ENCODE measurements around the gene TRPM1.

Gene TRPM1

DNA sequence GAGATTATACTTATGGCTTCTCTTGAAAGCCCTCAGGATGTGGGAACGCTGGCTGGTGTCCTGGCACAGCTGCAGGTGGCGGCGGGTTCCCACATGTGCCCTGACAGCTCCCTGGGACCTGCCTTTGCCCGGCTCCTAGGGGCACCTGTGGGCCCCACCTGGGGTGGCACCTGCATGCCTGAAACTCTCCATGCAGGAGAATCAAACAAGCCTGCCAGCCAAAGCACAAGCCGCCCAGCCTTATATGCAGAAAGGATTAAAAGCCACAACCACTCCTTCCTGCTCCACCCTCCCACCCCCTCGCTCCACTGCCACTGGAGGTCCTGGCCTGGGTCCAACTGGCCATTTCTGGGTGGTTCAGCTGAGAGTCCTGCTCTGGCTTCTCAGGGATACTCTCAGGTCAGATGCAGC lies 18.1 kb downstream of the TRPM1 start:
- no peaks in the 10 kb centered on the region for H3K36me3 Mint-ChIP-seq
- no peak for DNase-seq (ENCODE audit: low spot score in 2 of 2)
- no peak overlapping the region for H3K4me3 Mint-ChIP-seq
- no peak for ATAC-seq (ENCODE audit: low read depth)
- no peaks in the 10 kb centered on the region for H3K27me3 Mint-ChIP-seq
- H3K27ac Mint-ChIP-seq, result no peak overlapping the region
- no peaks in the 10 kb centered on the region for H3K9me3 Mint-ChIP-seq
- peaks cover 24% of the 10 kb centered on the region for H3K4me1 Mint-ChIP-seq

DNA sequence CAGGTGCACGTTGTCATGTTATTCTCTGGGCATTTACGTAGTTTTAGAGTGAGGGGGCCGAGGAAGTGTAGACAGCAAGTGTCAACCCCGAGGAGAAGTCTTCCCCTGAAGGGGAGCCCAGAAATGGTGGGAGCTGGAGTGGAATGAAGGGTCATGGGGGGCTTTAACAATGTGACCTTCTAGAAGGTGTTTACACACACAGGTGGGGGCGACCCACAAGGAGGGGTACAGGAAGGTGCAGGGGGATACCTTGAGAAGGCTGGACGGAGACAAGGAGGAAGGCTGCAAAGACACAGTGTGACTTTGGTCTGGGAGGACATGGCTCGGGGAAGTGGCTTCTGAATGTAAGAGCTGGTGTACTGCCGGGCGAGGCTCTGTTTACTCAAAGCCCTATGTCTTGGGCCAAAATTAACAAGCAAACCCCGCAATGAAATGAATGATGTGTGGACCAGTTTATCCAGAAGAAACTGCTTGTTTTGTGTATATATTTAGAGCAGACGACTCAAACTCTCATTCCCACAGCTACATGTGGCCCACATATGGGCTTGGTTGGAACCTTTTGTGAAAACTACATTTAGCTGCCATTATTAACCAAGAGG lies 18.7 kb downstream of the TRPM1 start:
- Mint-ChIP-seq H3K27me3 (no peaks in the 10 kb centered on the region), H3K36me3 (no peaks in the 10 kb centered on the region), H3K9me3 (no peaks in the 10 kb centered on the region), H3K27ac (no peak overlapping the region), H3K4me3 (no peak overlapping the region), H3K4me1 (peaks cover 24% of the 10 kb centered on the region)
- ATAC-seq (ENCODE audit: low read depth), result no peak
- DNase-seq (ENCODE audit: low spot score in 2 of 2), result no peak

DNA sequence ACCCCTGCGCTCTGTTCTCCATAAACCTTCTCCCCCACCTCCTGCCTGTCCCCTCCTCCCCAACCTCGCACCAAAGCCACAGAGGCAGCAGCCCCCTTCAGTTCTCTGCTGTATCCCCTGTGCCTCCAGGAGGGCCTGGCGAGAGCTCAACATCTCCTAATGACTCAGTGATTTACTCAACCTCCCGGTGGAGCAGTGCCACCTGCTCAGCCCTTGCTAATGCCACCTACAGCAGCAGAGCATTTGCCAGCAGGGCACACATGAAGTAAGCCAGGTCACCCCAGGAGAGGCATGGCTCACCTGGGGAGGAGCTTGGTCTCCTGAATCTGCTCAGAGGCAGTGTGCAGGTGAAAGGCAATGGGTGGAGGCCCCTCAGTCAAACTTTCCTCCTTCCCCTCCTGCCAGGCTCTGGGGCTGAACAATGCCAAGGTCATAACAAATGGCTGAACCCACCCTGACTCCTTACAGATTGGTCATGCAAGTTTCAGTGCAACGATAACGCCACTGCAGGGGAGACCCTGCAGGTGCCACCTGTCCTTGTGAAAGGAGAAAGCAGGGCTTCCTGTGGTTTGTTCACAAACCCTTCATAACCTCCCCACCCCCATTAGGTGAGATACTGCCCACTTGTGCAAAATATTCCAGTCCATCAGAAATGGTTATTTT lies 19.8 kb downstream of the TRPM1 start:
- peak; percentile 23 for ATAC-seq (ENCODE audit: low read depth)
- H3K27ac Mint-ChIP-seq, result no peak overlapping the region
- H3K9me3 Mint-ChIP-seq, result no peaks in the 10 kb centered on the region
- no peaks in the 10 kb centered on the region for H3K36me3 Mint-ChIP-seq
- DNase-seq (ENCODE audit: low spot score in 2 of 2), result no peak
- peak overlapping the region; percentile 67 for H3K4me3 Mint-ChIP-seq
- H3K4me1 Mint-ChIP-seq, result peaks cover 26% of the 10 kb centered on the region
- peaks cover 3% of the 10 kb centered on the region for H3K27me3 Mint-ChIP-seq

GRCh38 chr15:31081056-31081455 lies 20.5 kb downstream of the TRPM1 start:
- peak overlapping the region; percentile 83 for H3K4me3 Mint-ChIP-seq

GRCh38 chr15:31080591-31081014 lies 20.9 kb downstream of the TRPM1 start:
- peak; percentile 11 to 39 for DNase-seq (ENCODE audit: low spot score in 2 of 2)
- H3K27ac Mint-ChIP-seq, result no peak overlapping the region
- H3K4me1 Mint-ChIP-seq, result peaks cover 25% of the 10 kb centered on the region
- no peaks in the 10 kb centered on the region for H3K36me3 Mint-ChIP-seq
- ATAC-seq (ENCODE audit: low read depth), result peak; percentile 77
- H3K9me3 Mint-ChIP-seq, result no peaks in the 10 kb centered on the region
- peak overlapping the region; percentile 83 for H3K4me3 Mint-ChIP-seq
- H3K27me3 Mint-ChIP-seq, result peaks cover 3% of the 10 kb centered on the region

More at GRCh38 chr15:31081056-31081455, 20.5 kb downstream of the TRPM1 start:
- Mint-ChIP-seq H3K27ac (no peak overlapping the region), H3K4me1 (peaks cover 25% of the 10 kb centered on the region), H3K36me3 (no peaks in the 10 kb centered on the region), H3K27me3 (peaks cover 3% of the 10 kb centered on the region), H3K9me3 (no peaks in the 10 kb centered on the region)
- DNase-seq (ENCODE audit: low spot score in 2 of 2), result no peak
- ATAC-seq (ENCODE audit: low read depth), result peak; percentile 13

DNA sequence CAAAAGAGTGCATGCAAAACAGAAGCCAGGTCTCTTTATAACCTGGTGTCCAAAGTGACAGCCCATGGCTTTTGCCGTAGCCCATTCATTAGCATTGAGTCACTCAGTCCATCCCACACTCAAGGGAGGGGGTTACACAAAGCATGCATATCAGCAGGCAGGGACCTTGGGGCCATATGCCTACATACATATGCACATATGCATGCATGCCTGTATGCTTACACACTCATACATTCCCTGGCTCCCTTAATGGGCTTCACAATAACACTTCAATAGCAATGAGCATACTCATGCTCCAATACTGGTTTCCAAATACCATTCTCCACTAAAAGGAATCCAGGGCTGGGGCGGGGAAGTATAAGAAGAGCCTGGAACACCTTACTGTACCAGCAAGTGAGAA lies 22.0 kb downstream of the TRPM1 start:
- Mint-ChIP-seq H3K27ac (no peak overlapping the region), H3K36me3 (no peaks in the 10 kb centered on the region), H3K27me3 (peaks cover 3% of the 10 kb centered on the region), H3K9me3 (peaks cover 3% of the 10 kb centered on the region), H3K4me3 (no peak overlapping the region), H3K4me1 (peaks cover 25% of the 10 kb centered on the region)
- DNase-seq (ENCODE audit: low spot score in 2 of 2) (no peak), ATAC-seq (ENCODE audit: low read depth) (no peak)

- H3K4me3 Mint-ChIP-seq, result no peak overlapping the region
- peaks cover 6% of the 10 kb centered on the region for H3K9me3 Mint-ChIP-seq
- DNase-seq (ENCODE audit: low spot score in 2 of 2) (no peak), ATAC-seq (ENCODE audit: low read depth) (no peak)
- H3K36me3 Mint-ChIP-seq, result no peaks in the 10 kb centered on the region
- H3K4me1 Mint-ChIP-seq, result peaks cover 25% of the 10 kb centered on the region
- peaks cover 3% of the 10 kb centered on the region for H3K27me3 Mint-ChIP-seq
- no peak overlapping the region for H3K27ac Mint-ChIP-seq
Observed at GRCh38 chr15:31078471-31078870, 23.1 kb downstream of the TRPM1 start.

- Mint-ChIP-seq H3K36me3 (no peaks in the 10 kb centered on the region), H3K27me3 (peaks cover 3% of the 10 kb centered on the region), H3K4me1 (peaks cover 24% of the 10 kb centered on the region), H3K9me3 (peaks cover 6% of the 10 kb centered on the region), H3K27ac (no peak overlapping the region), H3K4me3 (no peak overlapping the region)
- DNase-seq (ENCODE audit: low spot score in 2 of 2) (no peak), ATAC-seq (ENCODE audit: low read depth) (no peak)
Observed at GRCh38 chr15:31077941-31078340, 23.6 kb downstream of the TRPM1 start.

GRCh38 chr15:31077181-31077580 lies 24.3 kb downstream of the TRPM1 start:
- H3K4me3 Mint-ChIP-seq, result no peak overlapping the region
- H3K9me3 Mint-ChIP-seq, result peaks cover 6% of the 10 kb centered on the region
- DNase-seq (ENCODE audit: low spot score in 2 of 2), result no peak
- no peaks in the 10 kb centered on the region for H3K36me3 Mint-ChIP-seq
- H3K4me1 Mint-ChIP-seq, result peaks cover 18% of the 10 kb centered on the region
- H3K27ac Mint-ChIP-seq, result no peak overlapping the region
- ATAC-seq (ENCODE audit: low read depth), result no peak
- peaks cover 3% of the 10 kb centered on the region for H3K27me3 Mint-ChIP-seq

GRCh38 chr15:31074321-31074720 lies 27.2 kb downstream of the TRPM1 start:
- Mint-ChIP-seq H3K36me3 (no peaks in the 10 kb centered on the region), H3K4me1 (peaks cover 9% of the 10 kb centered on the region), H3K4me3 (no peak overlapping the region), H3K27me3 (peaks cover 3% of the 10 kb centered on the region), H3K9me3 (peaks cover 6% of the 10 kb centered on the region), H3K27ac (no peak overlapping the region)
- DNase-seq (ENCODE audit: low spot score in 2 of 2) (no peak), ATAC-seq (ENCODE audit: low read depth) (no peak)

- Mint-ChIP-seq H3K9me3 (peaks cover 6% of the 10 kb centered on the region), H3K4me3 (no peak overlapping the region), H3K36me3 (no peaks in the 10 kb centered on the region), H3K4me1 (peaks cover 7% of the 10 kb centered on the region), H3K27me3 (no peaks in the 10 kb centered on the region), H3K27ac (no peak overlapping the region)
- ATAC-seq (ENCODE audit: low read depth) (no peak), DNase-seq (ENCODE audit: low spot score in 2 of 2) (no peak)
Observed at GRCh38 chr15:31070867-31071266, 30.7 kb downstream of the TRPM1 start.

DNA sequence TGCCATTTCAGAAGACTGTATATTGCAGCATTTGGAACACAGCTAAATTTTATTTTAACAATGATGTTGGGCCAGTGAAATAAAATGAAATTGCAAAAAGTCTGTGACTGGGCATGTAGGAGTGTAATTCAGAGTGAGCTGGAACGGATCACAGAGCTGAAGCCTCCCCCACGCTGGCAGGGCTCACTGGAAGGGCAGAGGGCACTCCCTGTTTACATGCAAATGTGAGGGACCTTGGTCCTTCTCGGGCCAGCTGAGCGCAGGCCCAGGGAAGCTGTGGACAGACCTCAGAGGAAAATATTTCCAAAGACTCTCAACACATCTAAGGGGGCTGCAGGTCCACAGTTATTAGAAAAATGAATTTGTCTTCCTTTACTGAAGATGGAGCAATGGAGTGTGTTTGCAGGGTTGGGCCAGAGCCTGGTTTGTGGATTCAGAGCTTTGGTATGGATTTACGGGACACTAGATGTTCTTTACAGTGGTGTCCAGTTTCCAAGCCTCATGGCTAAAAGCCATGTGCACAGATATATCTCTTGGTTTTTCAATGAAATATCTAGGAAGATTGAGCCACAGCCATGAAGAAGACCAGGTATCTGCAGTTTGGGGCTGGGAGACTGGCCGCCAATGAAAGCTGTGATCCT lies 32.0 kb downstream of the TRPM1 start:
- ATAC-seq (ENCODE audit: low read depth) (no peak), DNase-seq (ENCODE audit: low spot score in 2 of 2) (no peak)
- no peak overlapping the region for H3K4me3 Mint-ChIP-seq
- H3K9me3 Mint-ChIP-seq, result peaks cover 3% of the 10 kb centered on the region
- H3K27ac Mint-ChIP-seq, result no peak overlapping the region
- no peaks in the 10 kb centered on the region for H3K36me3 Mint-ChIP-seq
- no peaks in the 10 kb centered on the region for H3K27me3 Mint-ChIP-seq
- H3K4me1 Mint-ChIP-seq, result peaks cover 7% of the 10 kb centered on the region

GRCh38 chr15:31067890-31068603 lies 33.5 kb downstream of the TRPM1 start:
- Mint-ChIP-seq H3K4me1 (peaks cover 7% of the 10 kb centered on the region), H3K4me3 (no peak overlapping the region), H3K9me3 (no peaks in the 10 kb centered on the region), H3K27ac (peak overlapping the region; percentile 38), H3K36me3 (no peaks in the 10 kb centered on the region), H3K27me3 (no peaks in the 10 kb centered on the region)
- ATAC-seq (ENCODE audit: low read depth), result no peak
- no peak for DNase-seq (ENCODE audit: low spot score in 2 of 2)

DNA sequence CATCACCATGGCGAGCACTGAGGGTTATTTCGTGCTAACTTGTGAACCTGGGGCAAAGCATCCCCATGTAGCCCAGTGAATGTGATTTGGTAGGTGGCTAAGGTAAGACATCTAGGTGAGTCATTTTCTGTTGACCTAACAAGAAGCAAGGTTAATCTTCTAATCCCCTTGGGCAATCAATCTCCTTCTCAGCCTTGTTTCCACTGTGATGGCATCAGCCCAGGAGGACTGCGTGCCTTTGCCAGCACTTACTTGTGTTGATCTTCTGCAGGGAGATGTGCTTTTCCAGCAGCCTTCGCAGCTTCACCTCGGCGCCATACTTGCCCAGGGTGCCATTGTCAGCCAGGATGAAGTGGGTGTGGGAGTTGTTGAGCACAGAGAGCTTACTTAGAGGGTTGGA lies 35.7 kb downstream of the TRPM1 start:
- H3K4me3 Mint-ChIP-seq, result no peak overlapping the region
- no peaks in the 10 kb centered on the region for H3K9me3 Mint-ChIP-seq
- DNase-seq (ENCODE audit: low spot score in 2 of 2), result no peak
- no peak overlapping the region for H3K27ac Mint-ChIP-seq
- no peak for ATAC-seq (ENCODE audit: low read depth)
- no peaks in the 10 kb centered on the region for H3K27me3 Mint-ChIP-seq
- H3K36me3 Mint-ChIP-seq, result no peaks in the 10 kb centered on the region
- H3K4me1 Mint-ChIP-seq, result peaks cover 5% of the 10 kb centered on the region

All from memory B cell (primary cell).